ENCODE results near the gene EXD1.

The EXD1 gene, protein sequence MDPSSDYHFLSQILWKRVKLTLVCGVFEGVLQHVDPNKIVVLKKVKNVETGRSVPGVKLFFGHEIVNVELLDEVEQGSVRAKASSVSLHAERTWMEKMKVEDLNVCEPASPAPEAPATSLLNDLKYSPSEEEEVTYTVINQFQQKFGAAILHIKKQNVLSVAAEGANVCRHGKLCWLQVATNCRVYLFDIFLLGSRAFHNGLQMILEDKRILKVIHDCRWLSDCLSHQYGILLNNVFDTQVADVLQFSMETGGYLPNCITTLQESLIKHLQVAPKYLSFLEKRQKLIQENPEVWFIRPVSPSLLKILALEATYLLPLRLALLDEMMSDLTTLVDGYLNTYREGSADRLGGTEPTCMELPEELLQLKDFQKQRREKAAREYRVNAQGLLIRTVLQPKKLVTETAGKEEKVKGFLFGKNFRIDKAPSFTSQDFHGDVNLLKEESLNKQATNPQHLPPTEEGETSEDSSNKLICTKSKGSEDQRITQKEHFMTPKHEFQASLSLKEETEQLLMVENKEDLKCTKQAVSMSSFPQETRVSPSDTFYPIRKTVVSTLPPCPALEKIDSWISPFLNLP

DNA sequence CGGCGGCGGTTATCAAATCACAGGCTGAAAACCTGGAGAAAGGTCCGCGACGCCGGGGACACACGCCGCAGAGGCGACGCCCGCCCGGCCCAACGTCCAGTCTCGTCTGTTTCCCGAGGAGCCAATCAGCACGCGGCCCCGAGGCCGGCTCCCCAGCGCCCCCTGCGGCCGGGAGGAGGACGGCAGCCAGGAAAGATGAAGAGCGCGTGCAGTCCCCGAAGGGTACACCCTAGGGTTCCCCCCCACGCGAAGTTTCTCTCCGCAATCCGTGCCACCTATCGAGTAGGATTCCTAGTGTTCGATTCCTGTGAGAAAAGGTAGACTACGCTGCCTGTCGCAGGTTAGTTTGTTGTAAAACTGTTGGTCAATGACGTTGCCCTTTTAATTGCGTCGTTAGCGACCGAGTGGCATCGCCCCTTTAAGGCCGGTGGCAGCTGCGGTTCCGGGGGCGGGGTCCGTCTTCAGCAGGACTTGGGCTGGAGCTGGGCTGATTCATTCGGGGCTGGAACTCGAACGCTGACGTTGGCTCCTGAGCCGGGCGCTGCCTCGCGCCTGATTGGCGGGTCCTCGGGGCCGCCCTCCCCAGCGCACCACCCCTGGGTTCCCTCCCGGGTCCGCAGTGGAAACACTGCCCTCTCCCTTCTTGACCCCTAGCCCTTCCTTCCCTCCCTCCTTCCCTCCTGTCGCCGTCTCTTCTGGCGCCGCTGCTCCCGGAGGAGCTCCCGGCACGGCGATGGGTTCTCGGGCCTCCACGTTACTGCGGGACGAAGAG is at the start of gene EXD1, which contains the start of gene CHP1:
EXD1 (minus strand) TSS at position 108 of the 772 bp plus-strand sequence. CDS start 4,182 bp downstream, outside the sequence.
CHP1 (plus strand) TSS at position 619 of the 772 bp plus-strand sequence; CDS start at position 734, 115 bp downstream.
- peaks cover 34% of the 10 kb centered on the region for H3K27me3 Mint-ChIP-seq (ENCODE audit: low read depth, poor library complexity)
- peak within 1 kb of the TSS; percentile 82 for H3K4me3 Mint-ChIP-seq
- H3K27ac Mint-ChIP-seq, result peak within 1 kb of the TSS; percentile 94
- H3K4me1 Mint-ChIP-seq, result peaks cover 16% of the 10 kb centered on the region
- peak; percentile 94 for DNase-seq
- H3K36me3 Mint-ChIP-seq (ENCODE audit: low read depth), result no peaks in the 10 kb centered on the region
- peaks cover 14% of the 10 kb centered on the region for H3K9me3 Mint-ChIP-seq
- TF ChIP-seq, protein P1, sequence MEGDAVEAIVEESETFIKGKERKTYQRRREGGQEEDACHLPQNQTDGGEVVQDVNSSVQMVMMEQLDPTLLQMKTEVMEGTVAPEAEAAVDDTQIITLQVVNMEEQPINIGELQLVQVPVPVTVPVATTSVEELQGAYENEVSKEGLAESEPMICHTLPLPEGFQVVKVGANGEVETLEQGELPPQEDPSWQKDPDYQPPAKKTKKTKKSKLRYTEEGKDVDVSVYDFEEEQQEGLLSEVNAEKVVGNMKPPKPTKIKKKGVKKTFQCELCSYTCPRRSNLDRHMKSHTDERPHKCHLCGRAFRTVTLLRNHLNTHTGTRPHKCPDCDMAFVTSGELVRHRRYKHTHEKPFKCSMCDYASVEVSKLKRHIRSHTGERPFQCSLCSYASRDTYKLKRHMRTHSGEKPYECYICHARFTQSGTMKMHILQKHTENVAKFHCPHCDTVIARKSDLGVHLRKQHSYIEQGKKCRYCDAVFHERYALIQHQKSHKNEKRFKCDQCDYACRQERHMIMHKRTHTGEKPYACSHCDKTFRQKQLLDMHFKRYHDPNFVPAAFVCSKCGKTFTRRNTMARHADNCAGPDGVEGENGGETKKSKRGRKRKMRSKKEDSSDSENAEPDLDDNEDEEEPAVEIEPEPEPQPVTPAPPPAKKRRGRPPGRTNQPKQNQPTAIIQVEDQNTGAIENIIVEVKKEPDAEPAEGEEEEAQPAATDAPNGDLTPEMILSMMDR (IDR thresholded peaks at IDR 0.05), result peak; percentile 89

DNA sequence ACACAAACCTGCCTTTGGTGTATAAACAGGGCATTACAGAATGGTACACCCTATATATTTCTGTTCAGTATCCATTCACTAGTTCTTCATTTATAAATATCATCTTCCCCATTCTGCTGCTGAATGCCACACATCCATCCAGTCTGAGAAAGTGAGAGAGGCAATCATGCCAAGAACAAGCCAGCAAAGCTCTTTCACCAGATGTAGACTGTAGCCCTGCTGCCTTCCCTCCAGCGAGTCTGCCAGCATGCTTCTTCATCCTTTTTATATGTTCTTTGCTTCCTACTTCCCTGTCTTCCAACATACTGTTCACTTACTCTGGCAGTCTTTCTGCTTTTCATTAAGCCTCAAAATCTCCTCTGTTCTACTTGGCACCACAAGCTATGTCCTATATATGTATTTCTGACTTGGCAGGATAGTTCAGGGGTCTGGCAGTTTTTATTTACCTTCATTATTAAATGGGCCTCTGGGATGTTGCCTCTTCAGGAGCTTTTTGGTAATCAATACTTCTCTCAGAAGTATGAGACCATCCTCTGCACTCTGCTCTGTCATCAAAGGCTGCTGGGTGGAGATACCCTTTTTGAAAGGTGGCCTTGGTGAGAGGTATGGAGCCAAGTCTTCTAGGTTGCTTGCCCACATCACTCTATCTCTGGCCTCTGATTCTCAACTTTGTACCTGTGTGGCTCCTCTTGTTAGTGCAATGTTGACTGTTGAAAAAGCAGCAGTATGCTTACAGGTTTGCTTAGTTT is 49.2 kb upstream of the EXD1 start:
- TF ChIP-seq, protein P1 (IDR thresholded peaks at IDR 0.05), result no peak
- no peak for DNase-seq
- peak overlapping the region; percentile 1 for H3K27ac Mint-ChIP-seq
- peaks cover 3% of the 10 kb centered on the region for H3K27me3 Mint-ChIP-seq (ENCODE audit: low read depth, poor library complexity)
- H3K9me3 Mint-ChIP-seq, result no peaks in the 10 kb centered on the region
- peaks cover 16% of the 10 kb centered on the region for H3K4me1 Mint-ChIP-seq
- peaks cover 34% of the 10 kb centered on the region for H3K36me3 Mint-ChIP-seq (ENCODE audit: low read depth)
- no peak overlapping the region for H3K4me3 Mint-ChIP-seq

DNA sequence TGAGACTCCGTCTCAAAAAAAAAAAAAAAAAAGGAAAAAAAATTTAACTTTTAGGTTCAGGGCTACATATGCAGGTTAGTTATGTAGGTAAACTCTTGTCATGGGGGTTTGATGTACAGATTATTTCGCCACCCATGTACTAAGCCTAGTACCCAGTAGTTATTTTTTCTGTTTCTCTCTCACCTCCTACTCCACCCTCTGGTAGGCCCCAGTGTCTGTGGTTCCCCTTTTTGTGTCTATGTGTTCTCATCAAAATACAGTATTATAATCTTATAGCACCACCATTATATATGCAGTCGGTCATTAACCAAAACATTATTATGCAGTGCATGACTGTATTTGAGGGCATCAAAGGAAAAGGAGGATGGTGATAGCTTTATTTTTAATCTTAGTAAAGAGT is 47.8 kb upstream of the EXD1 start:
- Mint-ChIP-seq H3K9me3 (no peaks in the 10 kb centered on the region), H3K4me3 (no peak overlapping the region), H3K27ac (no peak overlapping the region), H3K27me3 (ENCODE audit: low read depth, poor library complexity) (peaks cover 3% of the 10 kb centered on the region), H3K36me3 (ENCODE audit: low read depth) (peaks cover 39% of the 10 kb centered on the region), H3K4me1 (peaks cover 10% of the 10 kb centered on the region)
- TF ChIP-seq, protein P1 (IDR thresholded peaks at IDR 0.05), result no peak
- no peak for DNase-seq

DNA sequence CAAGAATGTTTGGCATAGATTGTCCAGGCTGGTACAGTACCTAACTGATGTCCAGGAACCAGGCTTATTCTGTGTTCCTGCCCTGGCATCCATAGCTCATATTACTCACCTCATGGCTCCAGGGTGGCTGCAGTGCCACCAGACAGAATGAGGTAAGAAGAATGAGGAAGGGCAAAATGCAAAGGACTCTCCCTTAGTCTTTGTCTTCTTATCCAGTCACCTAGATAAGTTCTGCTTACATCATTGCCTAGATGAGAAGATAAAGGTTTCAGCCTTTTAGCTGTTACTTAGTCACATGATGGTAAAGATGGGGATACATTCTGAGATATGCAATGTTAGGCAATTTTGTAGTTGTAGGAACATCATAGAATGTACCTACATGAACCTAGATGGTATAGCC is 46.3 kb upstream of the EXD1 start:
- no peak for DNase-seq
- TF ChIP-seq, protein P1 (IDR thresholded peaks at IDR 0.05), result no peak
- peaks cover 40% of the 10 kb centered on the region for H3K36me3 Mint-ChIP-seq (ENCODE audit: low read depth)
- H3K4me1 Mint-ChIP-seq, result no peaks in the 10 kb centered on the region
- H3K27ac Mint-ChIP-seq, result no peak overlapping the region
- H3K9me3 Mint-ChIP-seq, result no peaks in the 10 kb centered on the region
- peaks cover 5% of the 10 kb centered on the region for H3K27me3 Mint-ChIP-seq (ENCODE audit: low read depth, poor library complexity)
- H3K4me3 Mint-ChIP-seq, result no peak overlapping the region

DNA sequence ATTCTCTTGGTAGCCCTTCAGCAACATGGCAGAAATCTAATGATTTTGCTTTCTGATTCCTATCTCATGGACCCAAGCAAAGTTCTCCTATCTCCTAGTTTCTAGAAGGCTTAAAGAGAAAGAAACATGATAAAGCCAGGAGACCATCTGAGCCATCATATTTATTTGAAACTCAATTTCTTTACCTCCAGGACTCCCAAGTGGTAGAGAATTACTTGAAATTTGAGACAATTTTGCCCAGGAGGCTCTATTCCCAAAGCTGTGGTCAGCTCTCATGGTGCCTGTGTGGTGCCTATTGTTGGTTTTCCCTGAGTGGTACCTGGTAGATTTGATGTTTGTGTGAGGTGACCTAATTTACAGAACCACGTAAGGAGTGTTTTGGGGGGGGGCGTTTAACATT is 39.3 kb upstream of the EXD1 start:
- Mint-ChIP-seq H3K4me1 (no peaks in the 10 kb centered on the region), H3K27ac (no peak overlapping the region), H3K9me3 (no peaks in the 10 kb centered on the region), H3K27me3 (ENCODE audit: low read depth, poor library complexity) (peaks cover 2% of the 10 kb centered on the region), H3K36me3 (ENCODE audit: low read depth) (peaks cover 50% of the 10 kb centered on the region), H3K4me3 (no peak overlapping the region)
- TF ChIP-seq, protein P1 (IDR thresholded peaks at IDR 0.05), result no peak
- no peak for DNase-seq
